H7 (cell line): ENCODE measurements around the gene CMIP. TPM values are rescaled to one million over a fixed set of nuclear protein-coding genes. Genes with fewer than 3 reads are reported as not detected.

Experiments
- DNase-seq: peaks from one replicate; pipeline ENCODE4 v3.0.0; 2012
- H3K27me3 ChIP-seq: 2 replicates; pipeline ENCODE4 v1.6.0; 2011; ENCODE audit warnings: mild to moderate bottlenecking, low read length; ENCODE audit not compliant: control insufficient read depth, insufficient read depth
- H3K36me3 ChIP-seq: replicated peaks from 2 replicates; pipeline ENCODE4 v1.5.1; 2011; ENCODE audit warnings: low read length; ENCODE audit not compliant: control insufficient read depth, insufficient read depth
- H3K4me3 ChIP-seq: 2 replicates; pipeline ENCODE4 v1.5.1; 2011; ENCODE audit warnings: low read depth, mild to moderate bottlenecking, control low read depth, low read length, moderate library complexity; ENCODE audit not compliant: insufficient read depth
- total RNA-seq: library from RNA; depleted of rRNA; stranded (reverse); fragments of >200 nt; shearing (Covaris generic); gene quantifications from 2 replicates; pipeline ENCODE4 v1.2.3, GENCODE V29; 2014

The CMIP gene
- total RNA-seq, 1 experiment from 2014 or later = 13.1 TPM

- H3K4me3 ChIP-seq = no peak overlapping the region
- no peak for DNase-seq
- H3K27me3 ChIP-seq = no peaks in the 10 kb centered on the region
- no peaks in the 10 kb centered on the region for H3K36me3 ChIP-seq
These were observed 9.5 kb upstream of the CMIP start for GRCh38 chr16:81435103-81435502.

DNA sequence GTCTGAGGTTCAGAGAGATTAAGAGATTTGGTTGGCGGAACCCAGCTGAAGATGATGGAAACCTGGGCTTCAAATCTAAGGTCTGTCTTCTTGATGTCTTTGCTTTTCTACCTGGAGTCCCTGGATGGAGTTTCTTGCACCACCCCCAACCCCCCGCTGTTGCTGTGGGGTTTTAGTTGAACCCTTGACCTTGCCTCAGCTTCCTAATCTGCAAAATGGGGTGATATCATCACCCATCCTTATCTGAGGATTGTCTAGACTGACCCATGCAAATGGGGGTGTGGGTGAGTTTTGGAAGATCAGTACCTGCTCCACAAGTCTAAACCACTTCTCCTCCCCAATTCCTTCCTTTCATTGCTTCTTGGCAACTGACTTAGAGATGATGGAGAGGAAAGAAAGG is 9.0 kb upstream of the CMIP start:
- Histone ChIP-seq H3K27me3 (no peaks in the 10 kb centered on the region), H3K4me3 (no peak overlapping the region), H3K36me3 (no peaks in the 10 kb centered on the region)
- no peak for DNase-seq

DNA sequence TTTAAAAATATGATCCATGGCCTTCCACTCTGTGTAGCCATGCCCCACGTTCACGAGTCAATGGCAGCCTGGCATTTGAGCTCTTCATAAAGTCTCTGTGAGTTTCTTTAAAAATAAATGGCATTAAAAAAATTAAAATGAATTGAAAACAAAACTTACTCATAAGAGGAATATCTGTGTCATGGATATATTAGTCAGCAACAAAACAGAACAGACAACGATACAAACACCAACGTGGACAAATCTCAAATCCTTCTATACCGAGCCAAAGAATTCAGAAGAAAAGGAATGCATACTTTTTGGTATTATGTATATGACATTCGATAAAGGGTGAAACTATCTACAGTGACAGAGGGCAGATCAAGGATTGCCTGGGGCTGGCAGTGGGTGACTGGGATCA is 8.2 kb upstream of the CMIP start:
- Histone ChIP-seq H3K36me3 (no peaks in the 10 kb centered on the region), H3K27me3 (peaks cover 2% of the 10 kb centered on the region; the same call in 1 of the 2 replicates), H3K4me3 (no peak overlapping the region)
- DNase-seq = no peak

DNA sequence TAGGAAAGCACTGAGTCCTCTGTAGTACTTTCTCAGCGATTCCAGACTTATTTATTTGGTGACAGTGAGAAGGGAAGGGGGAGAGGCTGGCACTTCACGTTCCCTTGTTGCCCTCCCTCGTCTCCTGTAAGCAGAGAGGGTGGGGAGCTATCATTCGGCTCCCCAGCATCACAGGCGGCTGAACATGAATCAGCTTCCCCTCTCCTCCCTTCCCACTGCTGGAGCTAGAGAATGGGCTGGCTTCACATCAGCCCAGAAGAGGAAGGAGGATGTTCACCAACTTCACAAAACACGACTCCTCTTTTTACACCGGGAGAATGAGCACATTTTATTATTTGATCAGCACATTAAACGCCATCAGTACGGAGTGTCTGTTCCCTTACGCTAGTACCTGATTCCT is 6.7 kb upstream of the CMIP start:
- Histone ChIP-seq H3K27me3 (peaks cover 2% of the 10 kb centered on the region; the same call in 1 of the 2 replicates), H3K4me3 (no peak overlapping the region), H3K36me3 (no peaks in the 10 kb centered on the region)
- no peak for DNase-seq

- no peak for DNase-seq
- Histone ChIP-seq H3K36me3 (no peaks in the 10 kb centered on the region), H3K4me3 (no peak overlapping the region), H3K27me3 (peaks cover 4% of the 10 kb centered on the region)
These were observed 3.5 kb upstream of the CMIP start for GRCh38 chr16:81440888-81441761.

DNA sequence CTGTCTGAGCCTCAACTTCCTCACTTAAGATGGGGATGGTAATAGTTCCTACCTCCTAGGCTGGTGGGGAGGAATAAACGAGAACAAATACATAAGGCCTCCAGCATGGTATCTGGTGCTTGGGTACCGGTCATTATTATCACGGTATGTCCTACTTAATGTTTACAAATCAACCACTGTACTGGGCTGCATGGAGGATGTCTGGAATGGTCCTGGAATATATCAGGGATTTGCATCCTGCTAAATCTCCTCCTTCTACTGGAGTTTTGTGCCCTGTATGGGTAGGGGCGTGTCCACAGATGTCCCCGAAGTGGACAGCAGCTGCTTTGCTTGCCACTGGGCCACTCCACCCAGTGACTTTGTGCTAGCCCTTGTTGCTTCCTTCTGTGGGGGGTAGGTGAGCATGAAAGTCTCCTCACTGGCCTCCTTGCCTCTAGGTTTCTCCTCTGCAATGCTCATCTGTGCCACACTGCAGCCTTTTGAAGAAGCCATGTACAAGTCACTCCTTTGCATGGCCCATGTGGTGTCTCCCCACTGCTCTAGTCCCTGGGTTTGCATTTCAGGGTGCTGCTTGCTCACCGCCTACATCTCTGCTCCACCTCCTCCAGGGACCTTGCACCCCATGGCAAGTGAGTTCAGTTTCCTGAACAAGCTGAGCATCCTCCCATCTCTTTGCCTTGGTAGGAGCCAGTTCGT is 2.2 kb upstream of the CMIP start:
- Histone ChIP-seq H3K36me3 (no peaks in the 10 kb centered on the region; the same call in 1 of the 2 replicates), H3K27me3 (peaks cover 4% of the 10 kb centered on the region), H3K4me3 (no peak overlapping the region)
- DNase-seq = no peak

DNA sequence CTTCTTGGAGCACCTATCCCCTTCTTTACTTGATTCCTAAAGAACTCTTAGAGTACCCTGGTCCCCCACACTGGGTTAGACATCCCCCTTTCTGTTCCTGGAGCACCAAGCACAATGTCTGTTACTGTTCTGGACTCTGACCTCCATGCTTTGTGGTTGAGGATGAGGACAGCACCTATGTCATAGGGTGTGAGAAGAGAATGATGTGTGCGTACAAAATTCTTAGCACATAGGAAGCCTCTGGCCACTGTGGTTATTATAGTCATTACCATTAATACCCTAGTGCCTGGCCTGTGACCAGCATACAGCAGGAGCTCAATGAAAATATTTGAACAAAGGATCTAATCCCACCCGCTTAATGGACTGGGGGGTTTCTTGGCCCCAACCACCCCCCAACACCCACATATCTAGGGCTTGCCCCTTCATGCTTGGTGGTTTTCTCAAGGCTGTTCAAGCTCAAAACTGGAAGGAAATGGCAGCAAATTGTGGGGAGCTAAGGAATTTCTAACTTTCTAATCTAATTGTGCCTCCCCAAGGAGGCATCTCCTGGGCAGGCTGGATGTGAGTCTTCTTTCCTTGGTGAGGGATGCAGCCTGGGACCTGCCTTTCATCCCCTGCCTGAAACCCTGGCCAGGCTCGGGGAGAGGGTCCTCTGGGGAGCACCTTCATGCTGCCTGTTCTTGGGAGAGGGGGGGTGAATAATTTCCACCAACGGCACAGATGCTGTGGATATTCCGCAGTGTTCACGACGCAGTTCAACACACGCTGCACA is 1.5 kb upstream of the CMIP start:
- no peak overlapping the region for H3K4me3 ChIP-seq
- H3K27me3 ChIP-seq = peaks cover 4% of the 10 kb centered on the region
- DNase-seq = no peak
- H3K36me3 ChIP-seq = no peaks in the 10 kb centered on the region; the same call in 1 of the 2 replicates

DNA sequence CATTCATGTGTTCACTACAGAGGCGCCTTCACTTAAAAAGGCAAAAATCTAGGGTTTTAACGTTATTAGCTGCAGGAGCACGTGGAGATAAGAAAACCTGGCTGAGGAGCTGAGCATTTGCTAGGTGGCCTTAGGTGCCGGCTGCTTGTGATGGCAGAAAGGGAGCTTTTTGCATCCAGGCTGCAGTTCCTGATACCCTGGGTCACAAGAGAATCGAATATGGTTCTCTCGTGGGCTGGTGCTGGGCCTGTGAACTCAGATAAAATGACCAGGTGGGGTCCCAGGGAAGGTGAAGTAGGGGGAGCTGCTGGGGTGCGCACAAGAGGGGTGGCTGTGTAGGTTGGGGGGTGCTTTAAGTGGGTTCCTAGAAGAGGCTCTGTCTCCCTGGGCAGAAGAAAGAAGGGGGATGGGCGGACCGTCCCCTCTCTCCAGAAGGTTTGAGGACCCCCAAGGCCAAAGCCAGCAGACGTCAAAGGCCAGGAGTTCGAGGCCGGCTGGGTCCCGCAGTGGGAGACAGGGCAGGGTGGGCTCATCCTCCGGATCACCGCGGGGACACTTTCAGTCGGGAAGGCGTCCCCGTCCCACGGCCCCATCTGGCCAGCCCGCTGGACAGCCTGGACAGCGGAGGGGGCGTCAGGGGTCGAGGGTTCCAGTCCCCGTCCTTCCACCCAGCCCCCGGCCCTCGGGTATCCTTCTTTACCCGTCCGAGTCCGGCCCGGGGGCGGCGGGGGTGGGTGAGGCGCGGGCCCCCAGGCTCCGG is 740 bp upstream of the CMIP start:
- Histone ChIP-seq H3K36me3 (no peaks in the 10 kb centered on the region; the same call in 1 of the 2 replicates), H3K4me3 (peak overlapping the region; percentile 69), H3K27me3 (peaks cover 4% of the 10 kb centered on the region)
- DNase-seq = no peak

- Histone ChIP-seq H3K36me3 (no peaks in the 10 kb centered on the region; the same call in 1 of the 2 replicates), H3K27me3 (peaks cover 4% of the 10 kb centered on the region), H3K4me3 (peak overlapping the region; percentile 90)
- peak; percentile 79 for DNase-seq
These were observed 744 bp downstream of the CMIP start for GRCh38 chr16:81445143-81445961.

DNA sequence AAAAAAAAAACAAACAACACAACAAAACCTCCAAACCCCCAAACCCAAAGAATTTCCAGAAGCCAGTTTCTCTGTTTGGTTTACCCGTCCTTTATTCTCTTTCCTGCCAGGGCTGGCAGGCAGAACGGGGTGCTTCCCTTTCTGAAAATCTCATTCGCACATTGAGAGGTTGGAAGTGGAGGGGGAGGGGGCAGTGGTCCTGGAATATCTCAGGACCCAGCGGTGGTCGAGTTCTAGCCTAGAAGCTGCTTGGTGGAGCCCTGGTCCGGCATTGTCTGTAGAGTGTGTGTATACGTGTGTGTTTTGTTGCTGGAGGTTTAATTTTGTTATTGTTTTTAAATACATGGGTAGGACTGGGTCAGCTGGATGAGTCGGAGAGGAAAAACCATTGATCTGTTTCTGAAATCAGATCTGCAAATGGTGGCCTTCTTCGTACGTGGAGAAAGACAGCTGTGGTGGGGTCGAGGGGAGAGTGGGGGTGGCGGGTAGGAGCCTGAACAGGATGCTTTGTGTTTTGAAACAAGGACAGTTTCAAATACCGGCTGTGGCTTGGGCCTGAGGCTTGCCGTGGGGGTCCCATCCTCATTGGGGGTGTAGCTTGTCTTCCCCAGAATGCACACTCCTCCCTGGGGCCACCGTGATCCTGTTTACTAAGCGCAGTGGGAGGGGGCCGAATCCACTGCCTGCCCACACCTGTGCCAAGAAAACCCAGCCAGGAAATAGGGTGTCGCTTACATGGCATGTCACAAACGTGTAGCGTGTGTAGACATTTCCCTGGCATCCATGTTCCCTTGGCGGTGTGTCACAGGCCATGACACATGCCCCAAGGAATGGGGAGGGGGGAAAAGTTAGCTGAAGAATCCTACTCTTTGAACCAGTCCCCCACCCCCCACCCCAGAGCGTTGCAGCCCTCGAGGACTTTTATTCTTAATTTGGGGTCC is 1.6 kb downstream of the CMIP start:
- peak; percentile 70 for DNase-seq
- Histone ChIP-seq H3K4me3 (peak overlapping the region; percentile 90), H3K36me3 (no peaks in the 10 kb centered on the region; the same call in 1 of the 2 replicates), H3K27me3 (peaks cover 2% of the 10 kb centered on the region)

GRCh38 chr16:81446907-81447268 is 2.3 kb downstream of the CMIP start:
- Histone ChIP-seq H3K36me3 (no peaks in the 10 kb centered on the region; the same call in 1 of the 2 replicates), H3K4me3 (peak overlapping the region; percentile 90), H3K27me3 (peaks cover 2% of the 10 kb centered on the region)
- peak; percentile 63 for DNase-seq

- peak; percentile 64 for DNase-seq
These were observed 2.9 kb downstream of the CMIP start for GRCh38 chr16:81447383-81448101.

More at GRCh38 chr16:81447383-81448101, 2.9 kb downstream of the CMIP start:
- Histone ChIP-seq H3K4me3 (peak overlapping the region; percentile 90; the same call in 1 of the 2 replicates), H3K27me3 (peaks cover 2% of the 10 kb centered on the region), H3K36me3 (no peaks in the 10 kb centered on the region; the same call in 1 of the 2 replicates)
